Neutrophil (primary cell): ENCODE measurements around the gene SETD3.

Experiments used
- H3K27ac ChIP-seq: fragments of 200-600 bp; sonication (generic); 2 replicates; pipeline ENCODE4 v1.5.1; 2016; ENCODE audit warnings: mild to moderate bottlenecking, moderate library complexity
- H3K27me3 ChIP-seq: fragments of 200-600 bp; sonication (generic); 2 replicates; pipeline ENCODE4 v1.6.0; 2016; ENCODE audit warnings: mild to moderate bottlenecking
- H3K36me3 ChIP-seq: fragments of 200-600 bp; sonication (generic); 2 replicates; pipeline ENCODE4 v1.5.1; 2017
- H3K4me1 ChIP-seq, 2 experiments: fragments of 200-600 bp in 1 of 2; sonication (generic) in 1 of 2; 1 replicate in 1 of 2; 2 replicates in 1 of 2; pipeline versions ENCODE4 v1.5.1 to v1.6.1; 2013 to 2016; ENCODE audit warnings: low read depth in 1 of 2, low read length in 1 of 2, mild to moderate bottlenecking in 1 of 2, moderate library complexity in 1 of 2; ENCODE audit not compliant: control insufficient read depth in 1 of 2, insufficient read depth in 1 of 2
- H3K4me3 ChIP-seq, 2 experiments: fragments of 200-600 bp in 1 of 2; sonication (generic) in 1 of 2; 1 replicate in 1 of 2; 2 replicates in 1 of 2; pipeline ENCODE4 v1.5.1; 2013 to 2016; ENCODE audit warnings: low read depth in 1 of 2, low read length in 1 of 2, mild to moderate bottlenecking in 1 of 2, moderate library complexity in 1 of 2
- H3K9me3 ChIP-seq: fragments of 200-600 bp; sonication (generic); 2 replicates; pipeline ENCODE4 v1.5.1; 2016
- TF ChIP-seq, protein P1 (sequence below): fragments of 200-600 bp; sonication (generic); IDR thresholded peaks from 2 replicates; pipeline ENCODE4 v1.5.1; 2016; ENCODE audit warnings: antibody characterized with exemption

The SETD3 gene

DNA sequence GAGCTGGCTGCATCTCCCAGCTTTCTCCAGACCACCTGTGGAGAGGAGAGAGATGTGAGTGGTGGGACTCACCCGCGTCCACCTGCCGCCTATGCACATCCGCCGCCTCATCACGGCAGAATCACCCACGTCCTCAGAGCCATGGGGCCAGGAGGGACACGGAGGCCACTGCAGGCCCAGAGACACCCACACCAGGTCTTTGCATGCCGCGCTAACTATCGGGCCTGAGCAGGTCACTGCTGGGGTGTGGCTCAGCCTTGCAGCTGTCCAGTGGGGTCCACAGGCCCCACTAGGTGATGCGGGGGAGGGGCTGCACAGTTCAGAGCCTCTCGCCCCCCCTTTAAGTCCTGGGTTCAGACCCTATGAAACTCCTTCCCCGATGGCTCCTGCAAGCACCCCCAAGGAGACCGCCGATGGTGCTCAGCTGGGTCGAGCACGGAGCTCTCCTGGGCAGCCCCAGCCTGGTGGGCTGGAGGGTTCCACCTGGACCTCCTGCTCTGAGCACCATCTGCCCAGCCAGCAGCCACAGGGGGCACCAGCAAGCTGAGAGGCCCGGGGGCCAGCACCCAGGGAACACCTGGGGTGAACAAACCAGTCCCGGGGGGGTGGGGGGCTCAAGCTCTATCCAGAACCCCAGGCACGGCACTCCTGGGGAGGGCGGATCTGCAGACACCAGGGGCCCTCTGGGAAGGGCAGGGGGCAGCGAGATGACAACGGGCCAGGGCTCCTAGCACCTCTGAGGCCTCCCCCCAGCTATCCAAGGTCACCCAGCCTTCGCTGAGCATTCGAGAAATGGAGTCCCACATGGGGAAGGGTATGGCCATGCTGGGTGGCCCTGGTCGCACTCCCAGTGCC, 34.9 kb upstream of the SETD3 start:
- no peaks in the 10 kb centered on the region for H3K4me1 ChIP-seq
- TF ChIP-seq, protein P1, sequence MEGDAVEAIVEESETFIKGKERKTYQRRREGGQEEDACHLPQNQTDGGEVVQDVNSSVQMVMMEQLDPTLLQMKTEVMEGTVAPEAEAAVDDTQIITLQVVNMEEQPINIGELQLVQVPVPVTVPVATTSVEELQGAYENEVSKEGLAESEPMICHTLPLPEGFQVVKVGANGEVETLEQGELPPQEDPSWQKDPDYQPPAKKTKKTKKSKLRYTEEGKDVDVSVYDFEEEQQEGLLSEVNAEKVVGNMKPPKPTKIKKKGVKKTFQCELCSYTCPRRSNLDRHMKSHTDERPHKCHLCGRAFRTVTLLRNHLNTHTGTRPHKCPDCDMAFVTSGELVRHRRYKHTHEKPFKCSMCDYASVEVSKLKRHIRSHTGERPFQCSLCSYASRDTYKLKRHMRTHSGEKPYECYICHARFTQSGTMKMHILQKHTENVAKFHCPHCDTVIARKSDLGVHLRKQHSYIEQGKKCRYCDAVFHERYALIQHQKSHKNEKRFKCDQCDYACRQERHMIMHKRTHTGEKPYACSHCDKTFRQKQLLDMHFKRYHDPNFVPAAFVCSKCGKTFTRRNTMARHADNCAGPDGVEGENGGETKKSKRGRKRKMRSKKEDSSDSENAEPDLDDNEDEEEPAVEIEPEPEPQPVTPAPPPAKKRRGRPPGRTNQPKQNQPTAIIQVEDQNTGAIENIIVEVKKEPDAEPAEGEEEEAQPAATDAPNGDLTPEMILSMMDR, result no peak
- H3K4me3 ChIP-seq, result no peak overlapping the region
- no peaks in the 10 kb centered on the region for H3K9me3 ChIP-seq
- H3K27ac ChIP-seq, result no peak overlapping the region
- peaks cover 38% of the 10 kb centered on the region for H3K36me3 ChIP-seq
- no peaks in the 10 kb centered on the region for H3K27me3 ChIP-seq

DNA sequence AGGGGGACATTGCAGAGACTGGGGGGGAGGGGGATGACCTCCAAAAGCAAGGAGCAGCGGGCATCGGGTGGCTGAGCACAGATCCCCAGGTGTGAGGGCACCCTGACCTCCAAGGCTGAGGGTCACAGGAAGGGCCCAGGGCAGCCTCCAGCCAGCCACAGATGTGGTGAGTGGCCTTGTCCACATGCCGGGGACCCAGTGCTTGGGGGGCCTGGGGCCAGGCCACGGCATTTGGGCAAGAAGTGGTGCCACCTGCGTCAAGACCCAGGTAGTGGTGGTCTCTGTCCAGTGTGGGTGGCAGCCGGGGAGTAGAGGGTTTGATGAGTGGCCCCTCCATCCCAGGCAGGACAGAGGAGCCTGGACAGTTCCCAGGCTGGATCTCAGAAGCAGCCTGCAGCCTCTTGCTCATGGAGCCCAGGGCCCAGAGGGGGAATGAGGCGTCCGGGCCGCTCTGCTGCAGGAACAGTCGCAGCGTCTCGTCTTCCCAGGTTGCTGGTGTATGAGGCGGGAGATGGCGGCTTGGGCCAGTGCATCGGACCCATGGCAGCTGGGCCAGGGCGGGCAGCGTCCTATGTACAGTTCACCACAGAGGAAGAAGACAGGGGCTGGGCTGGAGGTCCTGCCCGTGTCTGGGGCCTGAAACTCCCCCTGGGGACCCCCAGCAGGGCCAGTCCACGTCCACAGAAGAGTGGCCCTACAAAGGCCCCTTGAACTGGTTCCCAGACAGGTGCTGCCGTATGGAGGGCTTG, 34.1 kb upstream of the SETD3 start:
- TF ChIP-seq, protein P1, result no peak
- H3K27me3 ChIP-seq, result no peaks in the 10 kb centered on the region
- no peak overlapping the region for H3K4me3 ChIP-seq
- peaks cover 46% of the 10 kb centered on the region for H3K36me3 ChIP-seq
- H3K4me1 ChIP-seq, result no peaks in the 10 kb centered on the region
- no peak overlapping the region for H3K27ac ChIP-seq
- H3K9me3 ChIP-seq, result no peaks in the 10 kb centered on the region

DNA sequence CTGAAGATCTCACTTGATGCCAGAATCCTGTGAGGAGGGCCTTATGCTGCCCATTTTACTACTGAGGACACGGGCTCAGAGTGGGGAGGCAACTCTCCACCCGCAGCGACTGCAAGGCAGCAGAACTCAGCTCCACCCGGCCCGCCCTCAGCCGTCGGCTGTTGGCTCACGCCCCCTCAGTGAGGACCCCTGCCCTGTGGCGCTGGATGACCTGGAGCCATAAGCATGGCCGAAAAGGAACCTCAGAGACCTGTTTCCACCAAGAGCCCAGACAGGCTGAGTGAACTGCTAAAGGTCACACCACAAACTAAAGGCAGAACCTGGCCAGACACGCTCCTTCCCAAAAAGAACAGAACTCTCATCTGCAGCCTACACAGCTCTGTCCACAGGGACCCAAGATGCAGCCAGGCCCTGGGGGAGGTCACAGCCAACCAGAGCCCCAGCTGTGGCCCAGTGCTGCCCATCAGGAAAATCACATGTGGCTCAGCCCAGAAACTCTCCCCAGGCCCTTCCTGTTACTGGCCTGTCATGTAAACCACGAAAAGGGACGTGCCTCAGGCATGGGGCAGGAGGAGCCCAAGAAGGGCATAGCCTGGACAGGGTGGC, 33.4 kb upstream of the SETD3 start:
- Histone ChIP-seq H3K27me3 (no peaks in the 10 kb centered on the region), H3K27ac (no peak overlapping the region), H3K9me3 (no peaks in the 10 kb centered on the region), H3K36me3 (peaks cover 53% of the 10 kb centered on the region), H3K4me3 (no peak overlapping the region), H3K4me1 (no peaks in the 10 kb centered on the region)
- TF ChIP-seq, protein P1, result no peak

DNA sequence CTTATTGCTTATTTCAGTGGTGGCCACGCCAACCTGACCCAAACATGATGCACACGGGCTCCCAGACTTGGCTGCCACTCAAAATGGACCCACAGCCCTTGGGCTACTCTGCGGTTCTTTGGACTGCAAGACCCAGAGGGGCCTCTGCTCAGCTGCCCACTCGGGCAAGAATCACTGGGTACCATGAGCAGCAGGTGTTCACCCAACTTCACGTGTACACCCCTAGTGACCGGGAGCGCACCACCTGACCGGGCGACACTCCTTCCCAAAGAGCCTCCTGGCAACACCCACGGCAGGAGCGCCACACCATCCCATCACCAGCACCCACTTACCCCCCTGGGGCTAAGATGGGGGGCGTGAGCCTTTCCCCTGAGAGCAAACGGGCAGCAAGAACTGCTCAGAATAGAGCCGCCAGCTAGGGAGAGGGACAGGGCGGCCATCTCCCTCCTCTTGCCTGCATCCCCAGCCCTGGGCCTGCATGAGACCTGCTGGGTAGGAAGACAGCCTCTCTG, 32.6 kb upstream of the SETD3 start:
- TF ChIP-seq, protein P1, result no peak
- no peaks in the 10 kb centered on the region for H3K4me1 ChIP-seq
- no peaks in the 10 kb centered on the region for H3K9me3 ChIP-seq
- no peak overlapping the region for H3K4me3 ChIP-seq
- peaks cover 61% of the 10 kb centered on the region for H3K36me3 ChIP-seq
- H3K27me3 ChIP-seq, result no peaks in the 10 kb centered on the region
- no peak overlapping the region for H3K27ac ChIP-seq

DNA sequence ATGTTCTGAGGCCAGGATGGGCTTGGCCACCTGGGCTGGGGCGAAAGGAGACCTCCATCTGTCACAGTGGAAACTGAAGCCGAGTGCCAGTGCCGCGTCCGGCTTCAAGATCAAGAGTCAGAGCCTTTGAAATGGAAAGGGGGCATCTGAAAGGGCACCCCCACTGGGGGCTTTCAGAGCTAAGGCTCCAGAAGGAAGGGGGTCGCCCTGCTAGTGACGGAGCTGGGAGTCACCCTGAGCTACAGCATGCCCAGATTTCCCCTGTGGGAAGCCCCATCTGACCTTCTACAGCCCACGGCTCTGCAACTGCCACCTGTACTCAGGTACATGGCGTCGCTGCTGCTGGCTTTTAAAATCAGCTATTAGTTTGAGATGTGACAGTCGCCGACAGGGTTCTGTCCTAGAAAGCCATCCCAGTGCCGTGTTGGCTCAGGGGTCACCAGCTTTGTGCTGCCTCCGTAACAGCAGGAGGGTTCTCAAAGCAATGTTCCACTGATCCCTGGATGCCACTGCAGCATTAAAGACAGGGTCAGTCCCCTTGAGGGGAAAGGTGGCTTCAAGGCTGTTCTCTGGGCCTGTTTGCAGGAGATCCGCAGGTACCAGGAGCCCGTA, 32.0 kb upstream of the SETD3 start:
- H3K4me1 ChIP-seq, result no peaks in the 10 kb centered on the region

More for the DNA sequence above, 32.0 kb upstream of the SETD3 start:
- Histone ChIP-seq H3K4me3 (no peak overlapping the region), H3K36me3 (peaks cover 67% of the 10 kb centered on the region), H3K9me3 (no peaks in the 10 kb centered on the region), H3K27ac (no peak overlapping the region), H3K27me3 (no peaks in the 10 kb centered on the region)
- TF ChIP-seq, protein P1, result no peak
